ENCODE results near the gene GLRX2. TPM values are rescaled to one million over a fixed set of nuclear protein-coding genes. Genes with fewer than 3 reads are reported as not detected.
"Not testable (repeated sequence)": the region's sequence is repeated elsewhere in the genome, so short reads cannot be mapped to it uniquely, and the experiment has no call there.

GLRX2 gene
- total RNA-seq, 2 experiments from 2014 or later: 16.1 to 18.0 TPM

GRCh38 chr1:193058529-193059281 lies 46.5 kb downstream of the GLRX2 start:
- Mint-ChIP-seq H3K4me3 (peak overlapping the region; percentile 100), H3K4me1 (peaks cover 56% of the 10 kb centered on the region), H3K27ac (peak overlapping the region; percentile 100), H3K9me3 (no peaks in the 10 kb centered on the region), H3K27me3 (no peaks in the 10 kb centered on the region), H3K36me3 (ENCODE audit: low read depth) (peaks cover 44% of the 10 kb centered on the region)
- DNase-seq: peak; percentile 72
- CTCF ChIA-PET: interaction anchor here (0.7 to 2.2 kb wide), 13 partner anchors 12 to 520 kb away, joined by 3 to 28 read pairs (median 4); partner anchors contain the start of gene CDC73
- POLR2A ChIA-PET: interaction anchor here (0.7 to 4.0 kb wide), 35 partner anchors 10 to 542 kb away, joined by 3 to 65 read pairs (median 4); partner anchors contain the start of genes B3GALT2, CDC73, GLRX2 and RGS2

GRCh38 chr1:193054169-193054675 lies 51.0 kb downstream of the GLRX2 start:
- ChIA-PET POLR2A (interaction anchor here (1.1 kb wide), 1 partner anchor 39 kb away, joined by 3 read pairs; no protein-coding TSS in a partner anchor), CTCF (no interaction called here)
- Mint-ChIP-seq H3K9me3 (no peaks in the 10 kb centered on the region), H3K27ac (no peak overlapping the region), H3K4me3 (no peak overlapping the region), H3K36me3 (ENCODE audit: low read depth) (peaks cover 34% of the 10 kb centered on the region), H3K4me1 (peaks cover 32% of the 10 kb centered on the region), H3K27me3 (no peaks in the 10 kb centered on the region)
- no peak for DNase-seq

GRCh38 chr1:193048913-193049312 lies 56.3 kb downstream of the GLRX2 start:
- not testable (repeated sequence) for H3K27me3 Mint-ChIP-seq, H3K27ac Mint-ChIP-seq, H3K9me3 Mint-ChIP-seq, DNase-seq, H3K4me1 Mint-ChIP-seq, H3K4me3 Mint-ChIP-seq
- ChIA-PET POLR2A (interaction anchor here (2.5 kb wide), 1 partner anchor 9 kb away, joined by 14 read pairs; the partner anchor contains the start of genes RO60 and UCHL5), CTCF (interaction anchor here (1.3 kb wide), 1 partner anchor 242 kb away, joined by 3 read pairs; no protein-coding TSS in a partner anchor)
- peaks cover 27% of the 10 kb centered on the region for H3K36me3 Mint-ChIP-seq (ENCODE audit: low read depth)

Other genes starting within 250 kb of the GLRX2 start
- gene UCHL5, start 46.1 kb downstream of the GLRX2 start, total RNA-seq: 10 to 100 TPM; 44.8 to 45.4 TPM
- gene RO60, start 45.8 kb downstream of the GLRX2 start, total RNA-seq: 10 to 100 TPM; 64.4 to 67.5 TPM
- 10 to 100 TPM; 62.0 to 64.9 TPM for gene CDC73, start 16.6 kb upstream of the GLRX2 start, total RNA-seq
- 1 to 10 TPM; 4.1 to 4.3 TPM for gene B3GALT2, start 81.2 kb upstream of the GLRX2 start, total RNA-seq